Right atrium auricular region (tissue), 2 donors: ENCODE measurements around the gene WDR37. TPM values are rescaled to one million over a fixed set of nuclear protein-coding genes. Genes with fewer than 3 reads are reported as not detected.

Source experiments
- DNase-seq: peaks from one replicate; pipeline ENCODE4 v3.0.0-alpha.2; 2019; ENCODE audit warnings: low spot score
- H3K27ac ChIP-seq, 2 donors: fragments of 200-600 bp; sonication (generic); 1 replicate in 1 of 2; 2 replicates in 1 of 2; pipeline ENCODE4 v1.5.1; 2016 to 2019
- H3K27me3 ChIP-seq, 2 donors: fragments of 200-600 bp; sonication (generic); one replicate each; pipeline versions ENCODE4 v1.5.1 to v1.6.0; 2017 to 2019
- H3K36me3 ChIP-seq: fragments of 200-600 bp; sonication (generic); one replicate; pipeline ENCODE4 v1.5.1; 2016
- H3K4me1 ChIP-seq, 2 donors: fragments of 200-600 bp; sonication (generic); one replicate each; pipeline versions ENCODE4 v1.5.1 to v1.6.0; 2017 to 2019
- H3K4me3 ChIP-seq, 2 donors: fragments of 200-600 bp; sonication (generic); 1 replicate in 1 of 2; 2 replicates in 1 of 2; pipeline ENCODE4 v1.5.1; 2017 to 2019; ENCODE audit warnings: mild to moderate bottlenecking in 1 of 2, moderate library complexity in 1 of 2
- H3K9me3 ChIP-seq, 2 donors: fragments of 200-600 bp; sonication (generic); one replicate each; pipeline ENCODE4 v1.5.1; 2019
- CTCF ChIP-seq, 2 donors: fragments of 200-600 bp; sonication (generic); IDR thresholded peaks; one replicate each; pipeline ENCODE4 v1.5.1; 2019; ENCODE audit warnings: antibody characterized with exemption in 2 of 2
- total RNA-seq, 2 donors: library from RNA; depleted of rRNA; stranded (reverse); fragments of >200 nt; gene quantifications; one replicate each; pipeline ENCODE4 v1.1.0, GENCODE V29; 2016

WDR37 gene
- total RNA-seq, 2 donors from 2014 or later, result 19.4 to 20.2 TPM

- no peak for TF ChIP-seq CTCF (IDR thresholded peaks at IDR 0.05)
- Histone ChIP-seq H3K9me3 (no peaks in the 10 kb centered on the region), H3K36me3 (no peaks in the 10 kb centered on the region), H3K4me3 (no peak overlapping the region), H3K27ac (no peak overlapping the region), H3K27me3 (no peaks in the 10 kb centered on the region), H3K4me1 (no peaks in the 10 kb centered on the region)
- DNase-seq, result no peak
Observed at GRCh38 chr10:1180836-1181235, 124.7 kb downstream of the WDR37 start.

Other genes with a start within 250 kb of the WDR37 start
- 10 to 100 TPM; 24.2 to 26.1 TPM for gene LARP4B, start 124.7 kb upstream of the WDR37 start, total RNA-seq
- gene GTPBP4, start 68.0 kb upstream of the WDR37 start, total RNA-seq, result 10 to 100 TPM; 14.4 to 14.6 TPM
- gene IDI2, start 30.5 kb upstream of the WDR37 start, total RNA-seq, result under 1 TPM in 1 of 2 donors, not detected in 1; 0.24 TPM
- gene IDI1, start 7.3 kb upstream of the WDR37 start, total RNA-seq, result 10 to 100 TPM; 16.7 to 24.3 TPM